TTC549 (cell line): ENCODE data around the gene PYCR2.
"Not testable (repeated sequence)": the region's sequence is repeated elsewhere in the genome, so short reads cannot be mapped to it uniquely, and the experiment has no call there.

Experiments used
- FAIRE-seq: peaks from 2 replicates; lab custom pipeline; 2012; peaks lifted over from hg19 to GRCh38; lab: Jason Lieb, UNC

Gene PYCR2

GRCh38 chr1:225890346-225891228 is 33.5 kb downstream of the PYCR2 start:
- no peak for FAIRE-seq

- no peak for FAIRE-seq
These were observed 34.3 kb downstream of the PYCR2 start for GRCh38 chr1:225889743-225890142.

- FAIRE-seq = no peak
These were observed 35.0 kb downstream of the PYCR2 start, which contains the start of gene LEFTY1 for GRCh38 chr1:225888898-225889601. TSS of gene LEFTY1 (minus strand) at chr1:225889146. CDS start at chr1:225889066, 80 bp downstream.

- no peak for FAIRE-seq
These were observed 35.7 kb downstream of the PYCR2 start for GRCh38 chr1:225888289-225888897.

- FAIRE-seq = not testable (repeated sequence)
These were observed 36.3 kb downstream of the PYCR2 start for GRCh38 chr1:225887554-225888288.

GRCh38 chr1:225887030-225887314 is 37.1 kb downstream of the PYCR2 start:
- FAIRE-seq = no peak

GRCh38 chr1:225886159-225887029 is 37.7 kb downstream of the PYCR2 start:
- no peak for FAIRE-seq

GRCh38 chr1:225885336-225885735 is 38.7 kb downstream of the PYCR2 start:
- no peak for FAIRE-seq

- no peak for FAIRE-seq
These were observed 40.3 kb downstream of the PYCR2 start for GRCh38 chr1:225883616-225884265.

- no peak for FAIRE-seq
These were observed 41.1 kb downstream of the PYCR2 start for GRCh38 chr1:225882694-225883615.

GRCh38 chr1:225881959-225882693 is 41.9 kb downstream of the PYCR2 start, which contains the start of gene TMEM63A:
TSS of gene TMEM63A (minus strand) at chr1:225882380. CDS start at chr1:225877580, 4,800 bp downstream.
- FAIRE-seq = no peak

- FAIRE-seq = no peak
These were observed 42.7 kb downstream of the PYCR2 start for GRCh38 chr1:225881081-225881958.

GRCh38 chr1:225880636-225881035 is 43.4 kb downstream of the PYCR2 start:
- no peak for FAIRE-seq

- no peak for FAIRE-seq
These were observed 43.8 kb downstream of the PYCR2 start for GRCh38 chr1:225880222-225880588.

- FAIRE-seq = no peak
These were observed 44.4 kb downstream of the PYCR2 start for GRCh38 chr1:225879521-225880221.

- no peak for FAIRE-seq
These were observed 45.8 kb downstream of the PYCR2 start for GRCh38 chr1:225878282-225878681.

- peak; percentile 3 for FAIRE-seq
These were observed 46.5 kb downstream of the PYCR2 start for GRCh38 chr1:225877580-225877979.
